GM21619 (cell line): Measurements from ENCODE around the gene IGFBP4.
"Not testable (repeated sequence)": the region's sequence is repeated elsewhere in the genome, so short reads cannot be mapped to it uniquely, and the experiment has no call there.

Experiments
- ATAC-seq: cut with Tn5 transposase; IDR thresholded peaks from one replicate; pipeline ENCODE4 v1.9.1; 2021; ENCODE audit not compliant: unreplicated experiment

IGFBP4 gene

DNA sequence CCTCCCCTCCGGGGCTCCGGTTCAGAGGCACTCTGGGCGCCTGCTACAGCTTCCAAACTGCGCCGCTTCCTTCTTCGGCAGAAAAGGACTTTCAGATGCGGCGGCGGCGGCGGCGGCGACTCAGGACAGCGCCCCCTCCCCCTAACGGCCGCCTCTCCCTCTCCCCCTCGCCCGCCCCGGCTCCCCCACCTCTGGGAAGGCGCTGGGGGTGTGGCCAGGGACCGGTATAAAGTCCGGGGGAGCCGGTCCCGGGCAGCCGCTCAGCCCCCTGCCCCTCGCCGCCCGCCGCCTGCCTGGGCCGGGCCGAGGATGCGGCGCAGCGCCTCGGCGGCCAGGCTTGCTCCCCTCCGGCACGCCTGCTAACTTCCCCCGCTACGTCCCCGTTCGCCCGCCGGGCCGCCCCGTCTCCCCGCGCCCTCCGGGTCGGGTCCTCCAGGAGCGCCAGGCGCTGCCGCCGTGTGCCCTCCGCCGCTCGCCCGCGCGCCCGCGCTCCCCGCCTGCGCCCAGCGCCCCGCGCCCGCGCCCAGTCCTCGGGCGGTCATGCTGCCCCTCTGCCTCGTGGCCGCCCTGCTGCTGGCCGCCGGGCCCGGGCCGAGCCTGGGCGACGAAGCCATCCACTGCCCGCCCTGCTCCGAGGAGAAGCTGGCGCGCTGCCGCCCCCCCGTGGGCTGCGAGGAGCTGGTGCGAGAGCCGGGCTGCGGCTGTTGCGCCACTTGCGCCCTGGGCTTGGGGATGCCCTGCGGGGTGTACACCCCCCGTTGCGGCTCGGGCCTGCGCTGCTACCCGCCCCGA lies at the start of gene IGFBP4:
TSS of gene IGFBP4 (plus strand) at position 255 of the 792 bp plus-strand sequence. CDS start at position 541, 286 bp downstream.
- no peak for ATAC-seq

DNA sequence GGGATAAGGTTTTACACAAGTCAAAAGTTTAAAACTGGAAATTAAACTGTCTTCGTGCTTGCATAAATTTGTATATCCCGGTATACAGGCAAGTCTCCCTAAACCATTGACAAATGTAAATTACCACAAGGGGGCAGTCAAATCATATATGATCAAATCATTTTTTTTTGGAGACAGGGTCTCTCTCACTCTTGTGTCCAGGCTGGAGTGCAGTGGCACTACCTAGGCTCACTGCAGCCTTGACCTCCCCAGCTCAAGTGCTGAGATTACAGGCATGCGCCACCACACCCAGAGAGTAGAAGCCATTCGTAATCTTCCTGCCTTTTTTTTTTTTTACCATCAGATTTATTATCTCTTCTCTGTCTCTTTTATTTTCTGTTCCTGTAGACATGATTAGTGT lies 44.1 kb upstream of the IGFBP4 start:
- no peak for ATAC-seq

DNA sequence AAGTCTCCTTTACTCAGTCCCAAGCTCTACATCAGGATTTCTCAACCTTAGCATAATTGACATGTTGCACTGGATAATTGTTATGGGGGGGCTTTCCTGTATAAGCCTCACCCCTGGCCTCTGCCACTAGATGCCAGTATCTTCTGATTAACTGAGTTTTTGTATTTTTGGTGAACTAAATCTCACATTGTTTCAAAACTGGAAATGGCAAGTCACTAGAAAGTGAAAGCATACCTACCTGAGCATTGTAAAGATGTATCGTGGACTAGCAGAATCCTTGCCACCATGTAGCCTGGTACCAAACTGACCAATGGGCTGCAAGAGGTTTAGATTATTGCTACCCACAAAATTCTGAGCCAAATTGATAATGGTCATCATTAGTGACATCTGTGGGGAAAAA lies 40.6 kb upstream of the IGFBP4 start:
- ATAC-seq, result no peak

DNA sequence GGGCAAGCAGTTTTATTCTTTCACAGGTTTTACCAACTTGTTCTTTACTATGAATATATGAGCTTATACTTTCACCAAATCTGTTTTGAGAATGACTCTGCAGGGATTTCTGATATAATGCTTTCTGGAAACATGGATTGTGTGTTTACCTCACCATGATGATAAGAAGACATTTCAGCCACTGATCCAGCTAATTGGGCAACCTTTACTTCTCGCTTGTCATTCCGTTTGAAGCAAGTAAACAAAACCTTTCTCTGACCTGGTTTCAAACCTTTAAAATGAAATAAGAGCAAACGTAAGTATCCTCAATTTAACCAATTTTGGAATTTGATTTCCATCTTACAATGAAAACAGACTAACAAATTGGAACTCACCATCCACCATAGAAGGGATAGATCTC lies 39.2 kb upstream of the IGFBP4 start:
- no peak for ATAC-seq

DNA sequence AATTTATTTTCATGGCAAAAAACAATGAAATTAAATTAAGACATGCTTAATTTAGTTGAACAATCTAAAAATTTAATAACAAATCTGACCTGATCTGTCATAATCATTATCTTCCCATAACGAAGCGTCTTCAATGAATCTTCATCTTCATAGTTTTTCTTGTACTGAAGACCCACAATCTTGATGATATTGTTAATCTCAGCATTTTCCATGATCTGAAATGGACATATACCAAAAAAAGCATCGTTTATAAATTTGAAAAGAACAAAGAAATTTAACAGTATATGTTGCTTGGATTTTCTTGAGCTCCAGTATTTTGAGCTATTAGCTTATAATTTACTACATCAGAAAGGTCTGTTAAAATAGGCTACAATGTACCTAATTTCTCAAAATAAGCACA lies 35.8 kb upstream of the IGFBP4 start:
- ATAC-seq, result no peak

DNA sequence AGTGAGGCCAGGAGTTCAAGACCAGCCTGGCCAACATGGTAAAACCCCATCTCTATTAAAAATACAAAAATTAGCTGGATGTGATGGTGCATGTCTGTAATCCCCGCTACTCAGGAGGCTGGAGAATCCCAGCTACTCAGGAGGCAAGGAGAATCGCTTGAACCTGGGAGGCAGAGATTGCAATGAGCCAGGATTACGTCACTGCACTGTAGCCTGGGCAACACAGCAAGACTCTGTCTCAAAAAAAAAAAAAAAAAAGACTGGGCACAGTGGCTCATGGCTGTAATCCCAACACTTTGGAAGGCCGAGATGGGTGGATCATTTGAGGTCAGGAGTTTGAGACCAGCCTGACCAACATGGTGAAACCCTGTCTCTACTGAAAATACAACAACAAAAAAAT lies 33.7 kb upstream of the IGFBP4 start:
- ATAC-seq, result not testable (repeated sequence)

DNA sequence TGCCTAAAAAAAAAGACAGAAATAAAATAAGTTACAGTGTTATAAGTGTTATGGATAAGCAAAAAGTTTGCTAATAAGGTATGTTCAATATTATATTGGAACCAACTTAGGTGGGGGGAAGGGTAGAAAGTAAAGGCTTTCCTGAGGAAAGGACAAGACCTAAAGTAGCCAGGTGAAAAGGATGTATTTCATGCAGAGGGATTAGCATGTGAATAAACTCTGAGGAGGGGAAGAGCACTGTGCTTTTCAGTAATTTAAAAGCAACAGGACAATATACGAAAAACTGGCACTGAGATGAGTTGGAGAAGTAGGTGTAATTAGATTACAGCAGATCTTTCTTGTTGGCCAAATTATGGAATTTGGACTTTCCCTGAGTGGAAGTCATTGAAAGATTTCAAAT lies 33.2 kb upstream of the IGFBP4 start:
- ATAC-seq, result no peak

DNA sequence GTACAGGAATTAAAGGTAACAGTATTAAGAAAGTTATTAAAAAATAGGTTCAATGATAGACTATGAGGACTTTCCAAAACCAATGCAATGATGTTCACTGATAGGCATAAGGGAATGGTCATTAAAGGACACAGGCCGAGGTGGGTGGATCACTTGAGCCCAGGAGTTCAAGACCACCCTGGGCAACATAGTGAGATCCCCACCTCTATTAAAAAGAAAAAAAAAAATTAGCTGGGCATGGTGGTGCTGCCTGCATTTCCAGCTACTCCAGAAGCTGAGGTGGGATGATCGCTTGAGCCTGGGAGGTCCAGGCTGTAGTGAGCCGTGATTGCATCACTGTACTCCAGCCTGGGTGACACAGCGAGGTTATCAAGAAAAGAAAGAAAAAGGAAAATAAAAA lies 31.4 kb upstream of the IGFBP4 start:
- no peak for ATAC-seq

DNA sequence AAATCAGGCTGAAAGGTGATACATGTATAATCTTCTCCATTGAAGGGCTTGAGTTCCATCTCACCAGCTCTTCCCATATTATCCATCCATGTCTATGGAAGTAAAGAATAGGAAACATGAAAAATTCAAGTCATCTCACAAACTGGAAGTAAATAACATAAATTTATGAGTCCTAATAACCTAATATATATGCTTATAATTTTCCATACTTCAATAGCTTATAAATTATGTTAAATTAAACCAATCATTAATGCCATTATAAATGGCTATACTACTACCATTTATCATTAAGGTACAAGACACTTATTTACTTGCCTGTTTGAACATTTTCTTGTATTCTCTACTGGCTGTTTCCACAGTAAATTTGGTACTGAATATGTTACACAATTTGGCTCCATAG lies 30.4 kb upstream of the IGFBP4 start:
- ATAC-seq, result no peak

DNA sequence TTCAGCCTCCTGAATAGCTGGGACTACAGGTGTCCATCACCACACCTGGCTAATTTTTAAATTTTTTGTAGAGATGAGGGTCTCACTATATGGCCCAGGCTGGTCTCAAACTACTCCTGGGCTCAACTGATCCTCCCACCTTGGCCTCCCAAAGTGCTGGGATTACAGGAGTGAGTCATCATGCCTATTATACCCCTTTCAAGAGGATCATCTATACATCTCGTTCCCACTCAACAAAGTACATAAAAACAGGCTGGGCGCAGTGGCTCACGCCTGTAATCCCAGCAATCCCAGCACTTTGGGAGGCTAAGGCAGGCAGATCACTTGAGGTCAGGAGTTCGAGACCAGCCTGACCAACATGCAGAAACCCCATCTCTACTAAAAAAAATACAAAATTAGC lies 28.9 kb upstream of the IGFBP4 start:
- not testable (repeated sequence) for ATAC-seq

DNA sequence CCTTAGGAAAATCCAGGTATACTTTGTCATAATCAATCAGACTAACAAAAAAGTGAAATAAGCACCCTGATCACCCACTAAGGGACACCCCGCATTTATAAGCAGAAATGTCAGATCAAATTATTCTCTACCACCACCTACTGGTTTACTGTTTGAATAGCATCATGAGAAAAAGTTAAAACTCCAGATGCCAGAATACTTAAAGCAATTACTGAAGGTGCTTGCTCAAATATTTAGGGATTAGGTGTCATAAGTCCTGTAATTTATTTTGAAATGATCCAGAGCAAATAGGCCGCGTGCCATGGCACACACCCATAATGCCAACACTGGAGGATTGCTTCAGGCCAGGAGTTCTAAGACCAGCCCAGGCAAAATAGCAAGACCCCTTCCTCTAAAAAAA lies 27.9 kb upstream of the IGFBP4 start:
- no peak for ATAC-seq

DNA sequence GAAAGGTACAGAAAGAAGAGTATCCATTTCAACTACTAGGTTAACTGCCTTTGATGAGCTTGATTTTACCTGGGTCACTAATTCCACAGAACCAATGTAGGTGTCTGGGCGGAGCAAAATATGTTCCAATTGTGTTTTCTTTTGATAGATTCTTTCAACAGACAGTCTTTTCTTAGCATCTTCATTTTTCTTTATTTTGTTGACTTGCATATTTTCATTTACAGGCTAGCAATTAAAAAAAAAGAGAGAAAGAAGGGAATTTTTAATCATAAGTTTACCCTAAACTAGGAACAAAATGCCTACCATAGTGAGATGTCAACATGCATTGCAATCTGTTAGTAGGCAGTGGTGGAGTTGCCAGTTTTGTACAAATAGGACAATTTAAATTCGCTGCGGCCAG lies 26.6 kb upstream of the IGFBP4 start:
- no peak for ATAC-seq

DNA sequence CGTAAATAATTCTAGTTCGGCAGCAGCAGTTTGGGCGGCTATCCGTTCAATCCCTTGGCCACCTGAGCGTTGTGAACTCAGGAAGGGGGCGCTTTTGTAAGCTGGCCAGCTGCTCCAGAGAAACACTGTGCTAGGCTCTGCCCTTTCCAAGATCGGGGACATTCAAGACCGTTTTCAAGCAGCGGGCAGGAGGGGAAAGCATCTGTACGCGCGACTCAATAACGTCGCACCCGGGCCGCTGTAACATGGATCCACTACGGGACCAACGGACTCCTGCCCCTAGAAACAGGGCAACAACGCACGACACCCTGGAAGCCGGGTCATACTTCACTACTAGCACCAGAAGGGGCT lies 26.0 kb upstream of the IGFBP4 start:
- no peak for ATAC-seq

DNA sequence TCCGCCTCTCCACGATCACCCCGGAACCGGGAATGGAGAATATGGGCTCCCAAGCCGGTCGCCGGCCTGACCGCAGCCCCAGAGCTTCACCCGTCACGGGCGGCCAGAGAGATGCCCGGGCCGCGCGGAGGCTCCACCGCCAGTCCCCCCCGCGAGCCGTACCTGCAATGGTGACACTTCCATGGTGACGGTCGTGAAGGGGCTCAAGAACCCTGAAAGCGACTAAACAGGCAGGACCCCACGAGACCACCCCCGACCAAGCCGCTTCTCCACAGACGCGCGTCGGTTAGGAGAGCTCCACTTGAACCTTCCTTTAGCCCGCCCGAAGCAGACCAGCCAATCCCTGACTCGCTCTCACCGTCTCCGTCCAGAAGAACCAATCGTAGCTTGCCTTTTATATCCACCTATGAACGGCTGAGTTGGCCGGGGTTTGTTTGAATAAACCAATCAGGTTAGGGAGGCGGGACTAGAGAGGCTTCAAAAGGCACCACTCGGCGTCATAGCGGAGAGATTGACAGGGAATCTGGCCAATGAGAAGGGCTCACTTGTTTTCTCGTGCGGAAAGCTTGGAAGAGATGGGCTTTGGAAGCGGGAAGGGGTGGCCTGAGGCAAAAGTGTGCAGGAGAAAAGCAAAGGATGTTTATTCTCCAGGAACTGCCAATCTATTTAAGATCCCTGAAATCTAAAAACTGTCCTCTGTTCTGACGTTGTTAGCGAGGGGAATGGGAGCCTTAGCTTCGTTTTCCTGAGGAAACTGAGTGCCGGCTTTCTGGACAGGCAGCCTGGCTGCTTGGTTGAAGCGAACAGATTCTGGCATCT lies 25.4 kb upstream of the IGFBP4 start, which contains the start of gene TOP2A:
TSS of gene TOP2A (minus strand) at position 288 of the 819 bp plus-strand sequence. CDS start at position 183, 105 bp downstream.
- ATAC-seq, result peak; percentile 90

DNA sequence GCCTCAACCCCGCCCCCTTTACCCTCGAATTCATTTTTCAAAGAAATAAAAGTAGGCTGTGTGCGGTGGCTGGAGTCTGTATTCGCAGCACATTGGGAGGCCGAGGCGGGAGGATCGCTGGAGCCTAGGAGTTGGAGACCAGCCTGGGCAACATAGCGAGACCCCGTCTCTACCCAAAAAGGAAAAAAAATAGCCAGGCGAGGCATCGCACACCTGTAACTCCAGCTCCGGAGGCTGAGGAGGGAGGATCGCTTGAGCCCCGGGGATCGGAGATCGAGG lies 24.9 kb upstream of the IGFBP4 start:
- ATAC-seq, result no peak

DNA sequence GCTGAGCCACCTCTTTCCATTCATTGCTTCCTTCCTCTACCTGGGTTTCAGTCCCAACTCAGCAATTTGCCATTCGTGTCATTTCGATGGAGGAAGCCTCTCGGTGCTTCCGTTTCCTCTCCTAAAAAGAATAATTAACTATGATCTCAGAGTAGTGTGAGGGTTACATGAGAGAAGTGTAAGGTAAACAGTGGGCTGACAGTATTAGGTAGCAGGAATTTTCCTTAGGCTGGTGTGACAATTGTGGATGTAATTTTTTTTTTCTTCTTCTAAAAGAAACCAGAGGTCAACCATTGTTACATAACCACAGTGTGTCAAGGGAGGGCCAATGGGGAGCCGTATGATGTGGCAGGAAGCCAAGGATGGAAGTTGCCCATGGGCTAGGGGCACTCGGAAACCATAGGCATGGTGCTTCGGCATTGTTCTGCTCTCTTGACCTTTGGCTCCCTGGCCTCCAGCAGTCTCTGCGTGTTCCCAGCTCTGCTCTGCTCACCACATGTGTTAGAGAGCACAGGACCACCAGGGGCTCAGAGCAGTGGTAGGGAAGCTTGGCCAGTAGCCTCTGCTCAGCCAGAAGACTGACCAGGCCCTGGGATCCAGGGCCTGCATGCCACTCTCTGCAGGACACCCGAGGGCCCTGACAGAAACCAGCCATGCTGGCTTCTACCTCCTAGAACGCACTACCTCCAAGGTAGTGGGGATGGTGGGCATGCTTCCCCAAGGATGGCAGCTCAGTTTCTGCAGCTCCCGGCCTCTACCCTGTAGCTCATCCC lies 23.5 kb upstream of the IGFBP4 start:
- ATAC-seq, result no peak

DNA sequence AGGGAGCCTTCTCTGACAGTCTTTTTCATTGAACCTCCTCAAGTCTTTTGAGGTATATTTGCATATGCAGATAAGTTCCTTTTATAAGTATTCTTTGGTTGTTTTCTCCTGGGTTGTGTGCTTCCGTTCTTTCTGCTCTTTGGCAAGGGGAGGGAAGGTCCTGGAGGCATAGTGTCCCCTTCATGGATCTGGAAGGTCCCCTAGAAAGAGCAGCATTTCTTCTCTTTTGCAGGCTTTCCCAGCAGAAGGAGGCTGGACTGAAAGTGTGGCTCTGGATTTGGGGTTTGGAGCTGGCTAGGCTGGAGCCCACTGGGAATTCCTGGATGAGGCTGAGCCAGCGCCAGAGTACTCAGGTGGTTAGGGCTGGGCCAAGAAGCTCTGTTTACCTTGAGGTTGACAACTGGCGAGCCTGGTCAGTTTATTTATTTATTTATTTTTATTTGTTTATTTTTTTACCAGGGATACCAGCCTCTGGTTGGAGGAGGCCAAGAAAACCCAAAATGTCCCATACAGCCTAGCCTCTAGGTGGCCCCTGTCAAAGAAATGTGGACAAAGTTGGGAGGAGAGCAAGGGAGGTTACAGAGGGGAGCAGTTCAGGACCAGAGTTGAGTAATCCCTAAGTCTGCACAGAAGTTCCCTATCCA lies 20.1 kb upstream of the IGFBP4 start:
- ATAC-seq, result no peak

DNA sequence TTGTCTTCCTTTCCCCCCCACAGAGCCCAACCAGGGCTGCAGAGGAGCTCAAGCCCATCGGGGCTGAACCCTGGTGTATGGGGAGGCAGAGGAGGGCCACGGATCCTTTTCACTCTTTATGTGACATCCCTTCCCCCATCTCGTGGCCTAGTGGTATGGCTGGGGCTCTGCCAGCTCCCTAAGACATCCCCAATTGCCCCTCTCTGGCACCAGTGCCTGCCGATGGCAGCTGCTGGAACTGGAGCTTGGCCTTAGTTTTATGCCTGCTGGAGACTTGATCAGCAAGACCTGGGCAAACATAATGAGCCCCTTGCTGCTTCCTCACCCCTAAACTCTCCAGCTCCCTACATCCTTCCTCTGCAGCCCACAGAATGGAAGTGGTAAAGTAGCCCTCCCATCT lies 17.5 kb upstream of the IGFBP4 start:
- no peak for ATAC-seq

DNA sequence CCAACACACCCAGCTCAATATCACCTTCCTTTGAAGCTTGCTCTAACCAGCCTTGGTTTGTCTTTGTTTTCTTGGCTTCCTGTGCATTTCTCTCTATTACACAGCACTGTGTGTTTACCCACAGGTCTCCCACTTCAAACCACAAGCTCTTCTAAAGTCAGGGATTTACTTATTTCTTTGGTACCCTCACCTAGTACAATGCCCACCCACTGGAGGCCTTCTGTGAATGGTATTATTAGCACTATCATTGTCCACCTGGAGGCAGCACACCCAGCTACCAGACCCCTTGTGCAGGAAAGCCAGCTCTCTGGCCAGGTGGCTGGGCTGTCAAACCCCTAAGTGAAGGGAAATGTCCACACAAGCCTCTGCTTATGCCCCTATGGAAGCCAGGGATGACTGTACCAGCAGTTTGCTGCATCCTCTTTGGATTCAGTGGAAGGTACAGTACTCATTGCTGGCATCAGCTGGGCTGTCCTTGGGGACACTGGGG lies 16.2 kb upstream of the IGFBP4 start:
- ATAC-seq, result no peak

DNA sequence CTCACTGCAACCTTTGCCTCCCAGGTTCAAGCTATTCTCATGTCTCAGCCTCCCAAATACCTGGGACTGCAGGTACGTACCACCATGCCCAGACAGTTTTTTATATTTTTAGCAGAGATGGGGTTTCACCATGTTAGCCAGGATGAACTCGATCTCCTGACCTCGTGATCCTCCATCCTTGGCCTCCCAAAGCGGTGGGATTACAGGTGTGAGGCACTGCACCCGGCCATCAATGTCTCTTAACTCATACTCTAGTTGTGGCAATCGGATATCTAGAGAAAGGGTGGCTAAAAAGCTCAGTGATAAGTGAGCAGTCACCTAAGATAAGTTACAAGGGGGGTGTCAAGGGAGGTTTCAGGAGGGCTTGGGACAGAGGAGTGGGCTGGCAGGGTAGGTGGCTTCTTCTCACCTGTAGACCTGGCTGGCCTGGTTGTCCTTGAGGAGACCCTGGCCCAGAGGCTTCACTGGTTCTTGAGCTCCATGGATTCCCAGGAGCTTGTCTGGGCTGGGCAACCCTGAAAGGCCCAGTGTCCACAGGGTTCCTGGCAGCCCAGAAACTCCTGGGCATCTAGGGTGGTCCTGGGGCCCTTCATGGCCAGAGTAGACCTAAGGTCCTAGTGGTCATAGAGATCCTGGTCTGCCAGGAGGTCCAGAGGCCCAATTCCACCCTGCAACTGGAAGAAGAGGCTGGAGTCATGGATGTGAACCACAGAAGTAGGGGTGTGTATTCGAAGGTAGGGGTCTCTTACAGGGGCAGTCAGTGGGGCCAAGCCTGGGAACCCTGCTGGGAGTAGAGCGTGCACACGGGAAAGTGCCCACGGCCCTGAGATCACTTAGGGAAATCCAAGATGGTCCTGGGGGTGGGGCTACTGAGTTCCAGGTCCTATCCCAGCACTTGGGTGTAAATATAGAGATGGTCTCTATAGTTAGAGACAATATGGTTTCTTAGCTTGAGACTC lies 12.7 kb upstream of the IGFBP4 start:
- no peak for ATAC-seq
